IPS DF 19.7 (cell line): ENCODE data around the gene KDM4C.

Experiments
- DNase-seq: peaks from one replicate; pipeline ENCODE4 v3.0.0-alpha.2; 2013; ENCODE audit warnings: low read depth, low spot score

KDM4C gene

GRCh38 chr9:7210854-7211637 lies 453.3 kb downstream of the KDM4C start:
- DNase-seq: peak; percentile 52

GRCh38 chr9:7211657-7212056 lies 453.9 kb downstream of the KDM4C start:
- peak; percentile 35 for DNase-seq

- no peak for DNase-seq
Observed at GRCh38 chr9:7212101-7212500, 454.3 kb downstream of the KDM4C start.

- no peak for DNase-seq
Observed at GRCh38 chr9:7216004-7216841, 458.4 kb downstream of the KDM4C start.

- DNase-seq: no peak
Observed at GRCh38 chr9:7223981-7224380, 466.2 kb downstream of the KDM4C start.
